ENCODE data around the gene PPM1K. TPM values are rescaled to one million over a fixed set of nuclear protein-coding genes. Genes with fewer than 3 reads are reported as not detected.

Gene PPM1K
- total RNA-seq, 1 donor from 2014 or later = 43.8 TPM

DNA sequence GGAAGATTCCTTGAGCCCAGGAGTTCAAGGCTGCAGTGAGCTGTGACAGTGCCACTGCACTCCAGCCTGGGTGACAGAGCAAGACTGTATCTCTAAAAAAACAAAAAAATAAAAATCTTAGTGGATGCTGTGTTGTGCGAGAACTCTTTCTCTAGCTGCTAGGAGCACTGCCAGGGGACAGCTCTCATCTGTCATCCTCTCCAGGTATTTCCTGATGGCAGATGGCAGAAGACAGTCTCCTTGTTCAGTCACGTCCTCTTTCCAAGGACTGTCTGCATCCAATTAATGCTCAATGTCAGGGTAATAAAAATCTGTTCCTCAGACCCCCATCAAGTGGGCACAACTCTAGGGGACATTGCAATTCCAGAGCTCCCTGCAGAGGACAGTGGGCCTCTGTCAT lies 29.2 kb downstream of the PPM1K start:
- no peak for DNase-seq
- H3K9me3 Mint-ChIP-seq = no peaks in the 10 kb centered on the region
- no peak overlapping the region for H3K4me3 Mint-ChIP-seq
- peaks cover 5% of the 10 kb centered on the region for H3K27me3 Mint-ChIP-seq
- peaks cover 4% of the 10 kb centered on the region for H3K36me3 Mint-ChIP-seq (ENCODE audit: low read depth)
- intact Hi-C loops (cut with micrococcal nuclease) = no loop called here
- H3K4me1 Mint-ChIP-seq = no peaks in the 10 kb centered on the region
- no peak overlapping the region for H3K27ac Mint-ChIP-seq

GRCh38 chr4:88251924-88252323 lies 32.4 kb downstream of the PPM1K start:
- DNase-seq = no peak
- intact Hi-C loops (cut with micrococcal nuclease) = no loop called here
- Mint-ChIP-seq H3K9me3 (no peaks in the 10 kb centered on the region), H3K36me3 (ENCODE audit: low read depth) (no peaks in the 10 kb centered on the region), H3K27me3 (peaks cover 5% of the 10 kb centered on the region), H3K4me1 (no peaks in the 10 kb centered on the region), H3K27ac (no peak overlapping the region), H3K4me3 (no peak overlapping the region)

GRCh38 chr4:88247148-88247547 lies 37.2 kb downstream of the PPM1K start:
- Mint-ChIP-seq H3K27me3 (peaks cover 5% of the 10 kb centered on the region), H3K36me3 (ENCODE audit: low read depth) (no peaks in the 10 kb centered on the region), H3K9me3 (no peaks in the 10 kb centered on the region), H3K27ac (no peak overlapping the region), H3K4me3 (no peak overlapping the region), H3K4me1 (peaks cover 3% of the 10 kb centered on the region)
- no peak for DNase-seq
- intact Hi-C loops (cut with micrococcal nuclease) = no loop called here

DNA sequence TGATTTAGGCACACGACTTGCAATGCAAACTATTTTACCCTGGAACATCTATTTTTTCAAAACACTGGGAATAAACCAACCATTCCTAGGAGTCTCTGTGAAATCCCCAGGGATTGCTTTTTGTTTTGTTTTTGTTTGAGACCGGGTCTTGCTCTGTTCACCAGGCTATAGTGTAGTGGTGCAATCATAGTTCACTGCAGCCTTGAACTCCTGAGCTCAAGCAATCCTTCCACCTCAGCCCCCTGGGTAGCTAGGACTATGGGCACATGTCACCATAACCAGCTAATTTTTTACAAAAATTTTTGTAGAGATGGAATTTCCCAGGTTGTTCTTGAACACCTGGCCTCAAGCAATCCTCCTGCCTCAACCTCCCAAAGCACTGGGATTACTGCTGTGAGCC lies 37.8 kb downstream of the PPM1K start:
- intact Hi-C loops (cut with micrococcal nuclease) = no loop called here
- peaks cover 3% of the 10 kb centered on the region for H3K4me1 Mint-ChIP-seq
- no peak overlapping the region for H3K27ac Mint-ChIP-seq
- H3K4me3 Mint-ChIP-seq = no peak overlapping the region
- H3K9me3 Mint-ChIP-seq = no peaks in the 10 kb centered on the region
- H3K27me3 Mint-ChIP-seq = peaks cover 5% of the 10 kb centered on the region
- no peak for DNase-seq
- no peaks in the 10 kb centered on the region for H3K36me3 Mint-ChIP-seq (ENCODE audit: low read depth)

DNA sequence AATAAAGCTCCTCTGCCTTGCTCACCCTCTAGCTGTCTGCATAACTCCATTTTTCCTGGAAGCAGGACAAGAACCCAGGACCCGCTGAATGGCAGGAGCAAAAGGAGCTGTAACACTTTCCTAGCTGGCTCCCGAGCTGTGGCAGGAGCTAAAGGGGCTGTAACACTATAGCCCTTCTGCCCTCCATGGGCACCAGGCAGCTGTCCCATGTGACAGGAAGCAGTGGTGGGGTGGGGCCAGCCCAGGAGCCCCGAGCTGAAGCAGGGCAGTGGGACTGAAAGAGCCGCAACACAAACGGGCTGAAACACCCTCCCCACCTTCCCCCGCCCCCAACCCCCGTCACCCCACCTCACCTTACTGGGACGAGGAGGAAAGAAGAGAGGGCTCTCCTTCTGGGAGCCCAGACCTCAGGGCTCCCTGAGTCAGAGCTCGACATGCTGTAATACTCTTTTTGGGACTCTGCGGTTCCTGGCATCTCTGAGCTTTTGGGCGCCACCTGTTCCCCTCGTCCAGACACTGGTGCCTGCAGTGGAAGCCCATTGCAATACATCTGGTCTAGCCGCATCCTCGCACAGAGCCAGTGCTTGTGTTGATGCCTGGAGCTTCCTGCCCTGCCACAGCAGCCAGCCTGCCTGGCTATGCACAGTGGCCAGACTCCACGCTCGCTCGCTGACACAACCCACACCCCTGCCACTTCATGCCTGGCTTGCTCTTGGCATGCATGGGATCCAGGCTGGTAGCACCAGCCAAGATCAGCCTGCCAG lies 39.4 kb downstream of the PPM1K start:
- H3K36me3 Mint-ChIP-seq (ENCODE audit: low read depth) = no peaks in the 10 kb centered on the region
- H3K4me3 Mint-ChIP-seq = peak overlapping the region; percentile 43
- H3K4me1 Mint-ChIP-seq = peaks cover 3% of the 10 kb centered on the region
- intact Hi-C loops (cut with micrococcal nuclease) = no loop called here
- H3K27ac Mint-ChIP-seq = no peak overlapping the region
- no peaks in the 10 kb centered on the region for H3K27me3 Mint-ChIP-seq
- peak; percentile 74 for DNase-seq
- no peaks in the 10 kb centered on the region for H3K9me3 Mint-ChIP-seq

DNA sequence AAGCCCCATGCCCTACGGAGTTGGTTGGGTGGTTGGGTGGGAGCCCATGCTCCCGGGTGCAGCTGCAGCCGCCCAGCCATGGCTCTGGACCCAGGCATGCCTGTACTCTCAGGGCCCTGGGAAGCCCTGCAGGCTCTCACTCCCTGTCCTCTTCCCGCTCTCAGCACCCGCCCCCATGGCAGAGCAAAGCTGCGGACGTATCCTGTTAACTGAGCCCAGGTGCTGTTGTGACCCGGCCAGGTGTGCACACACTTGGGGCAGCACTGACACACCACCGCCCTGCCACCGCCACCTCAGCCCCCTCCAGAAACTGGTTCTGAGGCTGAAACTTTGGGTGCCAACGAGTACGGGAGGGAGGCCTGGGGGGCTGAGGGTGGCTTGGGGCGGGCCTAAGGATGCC lies 40.3 kb downstream of the PPM1K start:
- peaks cover 5% of the 10 kb centered on the region for H3K9me3 Mint-ChIP-seq
- H3K4me1 Mint-ChIP-seq = peaks cover 3% of the 10 kb centered on the region
- no peak for DNase-seq
- intact Hi-C loops (cut with micrococcal nuclease) = no loop called here
- H3K27me3 Mint-ChIP-seq = no peaks in the 10 kb centered on the region
- no peak overlapping the region for H3K27ac Mint-ChIP-seq
- H3K36me3 Mint-ChIP-seq (ENCODE audit: low read depth) = no peaks in the 10 kb centered on the region
- H3K4me3 Mint-ChIP-seq = no peak overlapping the region

GRCh38 chr4:88242144-88242543 lies 42.2 kb downstream of the PPM1K start:
- no peak for DNase-seq
- intact Hi-C loops (cut with micrococcal nuclease) = no loop called here
- Mint-ChIP-seq H3K36me3 (ENCODE audit: low read depth) (no peaks in the 10 kb centered on the region), H3K4me1 (peaks cover 3% of the 10 kb centered on the region), H3K27me3 (peaks cover 6% of the 10 kb centered on the region), H3K4me3 (no peak overlapping the region), H3K27ac (no peak overlapping the region), H3K9me3 (peaks cover 13% of the 10 kb centered on the region)

DNA sequence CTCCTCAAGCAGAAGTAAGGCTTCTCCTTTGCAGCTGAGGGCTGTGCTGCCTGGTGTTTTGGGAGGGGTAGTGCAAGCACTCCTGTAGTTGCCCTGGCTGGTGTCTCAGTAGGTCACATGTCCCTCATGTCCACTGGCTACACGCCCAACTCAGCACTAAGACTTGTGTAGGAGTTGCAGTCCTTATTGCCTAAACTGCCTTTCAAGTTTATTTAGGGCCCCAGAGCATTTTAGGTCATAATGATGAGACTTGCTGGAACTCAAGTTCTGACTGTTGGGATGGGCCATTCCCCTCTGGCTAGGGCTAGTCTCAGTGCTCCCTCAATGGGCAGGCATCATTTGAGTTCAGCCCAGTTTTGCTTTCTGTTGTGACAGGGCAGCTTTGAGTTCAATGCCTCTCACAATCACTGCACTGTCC lies 44.1 kb downstream of the PPM1K start:
- H3K27ac Mint-ChIP-seq = no peak overlapping the region
- H3K4me3 Mint-ChIP-seq = no peak overlapping the region
- peaks cover 22% of the 10 kb centered on the region for H3K9me3 Mint-ChIP-seq
- intact Hi-C loops (cut with micrococcal nuclease) = no loop called here
- peaks cover 19% of the 10 kb centered on the region for H3K27me3 Mint-ChIP-seq
- H3K36me3 Mint-ChIP-seq (ENCODE audit: low read depth) = no peaks in the 10 kb centered on the region
- H3K4me1 Mint-ChIP-seq = peaks cover 2% of the 10 kb centered on the region
- no peak for DNase-seq

DNA sequence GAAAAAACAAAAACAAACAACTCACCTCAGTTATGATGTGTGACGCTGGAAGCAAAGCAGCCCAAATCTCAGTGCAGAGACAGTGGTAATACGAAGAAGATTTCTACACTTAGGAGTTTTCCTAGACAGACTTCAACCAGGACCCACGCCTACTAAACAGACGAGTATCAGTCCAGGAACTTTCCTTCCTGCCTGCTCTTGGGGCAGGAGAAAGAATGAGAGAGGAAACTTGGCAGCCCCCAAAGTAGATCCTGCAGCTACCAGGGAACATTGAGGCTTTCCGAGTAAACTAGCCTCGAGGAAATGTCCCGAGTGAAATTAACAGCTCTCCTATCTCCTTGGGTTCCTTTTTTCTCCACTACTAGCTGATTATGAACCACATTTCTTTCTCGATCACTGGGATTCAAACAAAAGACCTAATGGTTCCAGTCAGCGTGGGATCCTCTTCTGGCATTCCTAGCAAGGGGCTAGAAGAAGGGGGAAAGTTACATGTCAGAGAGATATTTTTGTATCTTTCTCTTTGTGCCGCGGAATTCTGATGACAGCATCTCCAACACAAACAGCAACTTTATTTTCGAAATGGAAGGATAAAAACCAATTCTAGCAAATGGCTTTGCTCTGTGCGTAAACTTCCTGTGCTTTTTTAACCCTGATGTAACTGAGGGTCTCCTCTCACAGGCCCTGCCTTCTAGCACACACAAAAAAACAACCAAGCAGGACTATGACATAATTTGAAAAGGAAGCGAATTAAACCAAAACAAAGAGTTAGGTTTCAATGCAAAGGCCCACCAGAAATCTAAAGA lies 53.2 kb downstream of the PPM1K start:
- H3K9me3 Mint-ChIP-seq = peaks cover 12% of the 10 kb centered on the region
- intact Hi-C loops (cut with micrococcal nuclease) = no loop called here
- H3K27me3 Mint-ChIP-seq = peaks cover 17% of the 10 kb centered on the region
- peak overlapping the region; percentile 0 for H3K4me3 Mint-ChIP-seq
- H3K27ac Mint-ChIP-seq = peak overlapping the region; percentile 26
- no peak for DNase-seq
- no peaks in the 10 kb centered on the region for H3K36me3 Mint-ChIP-seq (ENCODE audit: low read depth)
- H3K4me1 Mint-ChIP-seq = peaks cover 11% of the 10 kb centered on the region

- Mint-ChIP-seq H3K4me3 (peak overlapping the region; percentile 0), H3K9me3 (peaks cover 11% of the 10 kb centered on the region), H3K36me3 (ENCODE audit: low read depth) (no peaks in the 10 kb centered on the region), H3K4me1 (peaks cover 14% of the 10 kb centered on the region), H3K27ac (no peak overlapping the region), H3K27me3 (peaks cover 14% of the 10 kb centered on the region)
- DNase-seq = no peak
- intact Hi-C loops (cut with micrococcal nuclease) = no loop called here
Observed at GRCh38 chr4:88230461-88230891, 53.9 kb downstream of the PPM1K start.

DNA sequence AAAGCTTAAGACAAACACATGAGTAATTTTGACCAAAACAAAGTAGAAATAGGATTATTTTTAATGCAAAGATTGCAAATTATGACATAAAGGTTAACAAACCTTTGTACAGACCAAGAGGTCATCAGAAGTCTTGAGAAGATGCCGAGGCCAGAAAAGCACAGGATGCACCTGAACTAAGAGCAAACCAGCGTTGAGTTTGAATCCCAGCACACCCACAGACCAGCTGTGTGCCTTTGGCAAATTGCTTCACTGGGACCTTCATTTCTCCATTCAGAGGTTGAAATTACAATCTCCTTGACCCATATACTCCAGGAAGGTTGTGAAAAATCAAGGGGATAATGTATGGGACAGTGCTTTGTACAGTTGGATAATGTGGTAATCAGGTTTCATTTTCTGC lies 56.6 kb downstream of the PPM1K start:
- H3K27ac Mint-ChIP-seq = no peak overlapping the region
- intact Hi-C loops (cut with micrococcal nuclease) = no loop called here

DNA sequence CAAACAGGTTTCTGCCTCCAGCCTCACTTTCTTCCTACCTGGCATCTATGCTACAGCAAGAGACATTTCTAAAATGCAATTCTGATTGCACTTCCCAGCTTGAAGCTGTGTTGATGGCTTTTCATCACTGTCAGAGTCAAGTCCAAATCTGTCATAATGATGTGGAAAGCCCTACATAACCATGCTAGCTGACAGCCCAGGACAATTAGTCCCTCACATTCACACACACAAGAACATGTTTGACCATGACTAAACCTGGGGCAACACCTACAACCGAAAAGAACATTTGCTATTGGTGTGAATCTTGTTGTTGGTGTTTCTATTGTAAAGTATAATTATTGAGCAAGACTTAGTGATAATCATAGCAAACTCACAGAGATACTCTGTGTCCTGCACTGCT lies 58.2 kb downstream of the PPM1K start:
- intact Hi-C loops (cut with micrococcal nuclease) = no loop called here
- no peak for DNase-seq
- peaks cover 20% of the 10 kb centered on the region for H3K9me3 Mint-ChIP-seq
- no peaks in the 10 kb centered on the region for H3K36me3 Mint-ChIP-seq (ENCODE audit: low read depth)
- no peak overlapping the region for H3K4me3 Mint-ChIP-seq
- H3K27ac Mint-ChIP-seq = no peak overlapping the region
- H3K4me1 Mint-ChIP-seq = peaks cover 10% of the 10 kb centered on the region
- no peaks in the 10 kb centered on the region for H3K27me3 Mint-ChIP-seq

More for the DNA sequence above, 56.6 kb downstream of the PPM1K start:
- H3K27me3 Mint-ChIP-seq = no peaks in the 10 kb centered on the region
- no peak overlapping the region for H3K4me3 Mint-ChIP-seq
- H3K4me1 Mint-ChIP-seq = peaks cover 14% of the 10 kb centered on the region
- no peaks in the 10 kb centered on the region for H3K36me3 Mint-ChIP-seq (ENCODE audit: low read depth)
- H3K9me3 Mint-ChIP-seq = peaks cover 11% of the 10 kb centered on the region
- DNase-seq = no peak

- intact Hi-C loops (cut with micrococcal nuclease) = no loop called here
- Mint-ChIP-seq H3K36me3 (ENCODE audit: low read depth) (no peaks in the 10 kb centered on the region), H3K4me3 (no peak overlapping the region), H3K27ac (no peak overlapping the region), H3K27me3 (no peaks in the 10 kb centered on the region), H3K4me1 (peaks cover 5% of the 10 kb centered on the region), H3K9me3 (peaks cover 20% of the 10 kb centered on the region)
- no peak for DNase-seq
Observed at GRCh38 chr4:88225232-88226105, 58.9 kb downstream of the PPM1K start.

- Mint-ChIP-seq H3K4me3 (no peak overlapping the region), H3K4me1 (peaks cover 9% of the 10 kb centered on the region), H3K27ac (no peak overlapping the region), H3K27me3 (no peaks in the 10 kb centered on the region), H3K36me3 (ENCODE audit: low read depth) (no peaks in the 10 kb centered on the region), H3K9me3 (peaks cover 15% of the 10 kb centered on the region)
- intact Hi-C loops (cut with micrococcal nuclease) = no loop called here
- DNase-seq = no peak
Observed at GRCh38 chr4:88223516-88223915, 60.8 kb downstream of the PPM1K start.

Measured in activated CD4-positive, alpha-beta T cell treated with anti-CD3 and anti-CD28 coated beads, Interleukin-2, amount 10 ng/mL, durations not matched to agents 24 days and 14 days (primary cell).